ENCODE data around the gene AKAP11. TPM values are rescaled to one million over a fixed set of nuclear protein-coding genes. Genes with fewer than 3 reads are reported as not detected.

The AKAP11 gene
- total and polyA plus RNA-seq, 2 donors (not counting 1 experiment from before 2014, with no cell fraction given): 27.8 to 34.0 TPM

DNA sequence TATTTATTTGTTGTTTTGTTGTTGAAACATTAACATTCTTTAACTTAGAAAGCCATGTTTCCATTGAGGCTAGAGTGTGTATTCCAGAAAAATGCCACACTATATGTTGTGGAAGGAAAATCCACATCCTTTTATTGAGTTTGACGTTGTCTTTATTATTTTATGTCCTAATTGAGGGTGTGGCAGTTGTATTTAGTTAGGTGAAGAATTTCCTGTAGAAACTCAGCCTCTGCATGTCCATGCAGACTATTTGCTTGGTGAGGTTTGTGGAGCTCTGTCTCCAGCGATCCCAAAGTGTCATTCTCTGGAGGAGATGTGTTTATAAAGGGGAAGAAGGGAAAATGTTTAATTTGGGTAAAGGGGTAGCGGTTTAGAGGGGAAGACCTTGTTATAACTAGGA is 46.6 kb downstream of the AKAP11 start:
- Histone ChIP-seq H3K27ac (ENCODE audit: insufficient read depth, low read length) (no peak overlapping the region), H3K4me1 (ENCODE audit: control insufficient read depth, extremely low read depth, insufficient read depth, low read length) (no peaks in the 10 kb centered on the region), H3K4me3 (replicated peaks in 1 of 4; ENCODE audit: control extremely low read depth in 1 of 4, insufficient read depth in 1 of 4, low read depth in 3 of 4, low read length in 4 of 4) (no peak overlapping the region), H4K20me1 (ENCODE audit: control insufficient read depth, extremely low read depth, insufficient read depth, low read length) (no peaks in the 10 kb centered on the region), H3K27me3 (ENCODE audit: control insufficient read depth, insufficient read depth, low read length) (no peaks in the 10 kb centered on the region), H3K79me2 (ENCODE audit: control insufficient read depth, insufficient read depth, low read length) (no peaks in the 10 kb centered on the region), H3K9ac (ENCODE audit: insufficient read depth, low read length) (no peak overlapping the region), H2AFZ (ENCODE audit: low read length) (no peak overlapping the region), H3K9me3 (ENCODE audit: control insufficient read depth, insufficient read depth, low read depth, low read length) (no peaks in the 10 kb centered on the region), H3K4me2 (ENCODE audit: extremely low read depth, insufficient read depth, low read length) (no peak overlapping the region), H3K36me3 (ENCODE audit: control insufficient read depth, insufficient read depth, low read length) (no peaks in the 10 kb centered on the region)
- TF ChIP-seq EZH2 (IDR thresholded peaks at IDR 0.05; ENCODE audit: low read length, missing control alignments): no peak
- TF ChIP-seq, protein P1, sequence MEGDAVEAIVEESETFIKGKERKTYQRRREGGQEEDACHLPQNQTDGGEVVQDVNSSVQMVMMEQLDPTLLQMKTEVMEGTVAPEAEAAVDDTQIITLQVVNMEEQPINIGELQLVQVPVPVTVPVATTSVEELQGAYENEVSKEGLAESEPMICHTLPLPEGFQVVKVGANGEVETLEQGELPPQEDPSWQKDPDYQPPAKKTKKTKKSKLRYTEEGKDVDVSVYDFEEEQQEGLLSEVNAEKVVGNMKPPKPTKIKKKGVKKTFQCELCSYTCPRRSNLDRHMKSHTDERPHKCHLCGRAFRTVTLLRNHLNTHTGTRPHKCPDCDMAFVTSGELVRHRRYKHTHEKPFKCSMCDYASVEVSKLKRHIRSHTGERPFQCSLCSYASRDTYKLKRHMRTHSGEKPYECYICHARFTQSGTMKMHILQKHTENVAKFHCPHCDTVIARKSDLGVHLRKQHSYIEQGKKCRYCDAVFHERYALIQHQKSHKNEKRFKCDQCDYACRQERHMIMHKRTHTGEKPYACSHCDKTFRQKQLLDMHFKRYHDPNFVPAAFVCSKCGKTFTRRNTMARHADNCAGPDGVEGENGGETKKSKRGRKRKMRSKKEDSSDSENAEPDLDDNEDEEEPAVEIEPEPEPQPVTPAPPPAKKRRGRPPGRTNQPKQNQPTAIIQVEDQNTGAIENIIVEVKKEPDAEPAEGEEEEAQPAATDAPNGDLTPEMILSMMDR (conservative IDR thresholded peaks at IDR 0.05 in 1 of 2, IDR thresholded peaks at IDR 0.05 in 1 of 2; ENCODE audit: low read depth in 1 of 2, low read length in 2 of 2): no peak
- no peak for DNase-seq (ENCODE audit: low read depth in 2 of 2)

- Histone ChIP-seq H2AFZ (ENCODE audit: low read length) (no peak overlapping the region), H3K27ac (ENCODE audit: insufficient read depth, low read length) (no peak overlapping the region), H3K9me3 (ENCODE audit: control insufficient read depth, insufficient read depth, low read depth, low read length) (no peaks in the 10 kb centered on the region), H4K20me1 (ENCODE audit: control insufficient read depth, extremely low read depth, insufficient read depth, low read length) (no peaks in the 10 kb centered on the region), H3K36me3 (ENCODE audit: control insufficient read depth, insufficient read depth, low read length) (no peaks in the 10 kb centered on the region), H3K79me2 (ENCODE audit: control insufficient read depth, insufficient read depth, low read length) (no peaks in the 10 kb centered on the region), H3K4me1 (ENCODE audit: control insufficient read depth, extremely low read depth, insufficient read depth, low read length) (no peaks in the 10 kb centered on the region), H3K27me3 (ENCODE audit: control insufficient read depth, insufficient read depth, low read length) (no peaks in the 10 kb centered on the region), H3K4me3 (replicated peaks in 1 of 4; ENCODE audit: control extremely low read depth in 1 of 4, insufficient read depth in 1 of 4, low read depth in 3 of 4, low read length in 4 of 4) (no peak overlapping the region), H3K4me2 (ENCODE audit: extremely low read depth, insufficient read depth, low read length) (no peak overlapping the region), H3K9ac (ENCODE audit: insufficient read depth, low read length) (no peak overlapping the region)
- no peak for DNase-seq (ENCODE audit: low read depth in 2 of 2)
- TF ChIP-seq EZH2 (IDR thresholded peaks at IDR 0.05; ENCODE audit: low read length, missing control alignments): no peak
- TF ChIP-seq, protein P1 (conservative IDR thresholded peaks at IDR 0.05 in 1 of 2, IDR thresholded peaks at IDR 0.05 in 1 of 2; ENCODE audit: low read depth in 1 of 2, low read length in 2 of 2): no peak
Measured at GRCh38 chr13:42320375-42320787, 48.4 kb downstream of the AKAP11 start.

GRCh38 chr13:42322806-42323205 is 50.9 kb downstream of the AKAP11 start:
- no peak overlapping the region for H2AFZ ChIP-seq (ENCODE audit: low read length)
- no peak overlapping the region for H3K27ac ChIP-seq (ENCODE audit: insufficient read depth, low read length)

More at GRCh38 chr13:42322806-42323205, 50.9 kb downstream of the AKAP11 start:
- H3K9ac ChIP-seq (ENCODE audit: insufficient read depth, low read length): no peak overlapping the region
- no peaks in the 10 kb centered on the region for H3K4me1 ChIP-seq (ENCODE audit: control insufficient read depth, extremely low read depth, insufficient read depth, low read length)
- no peaks in the 10 kb centered on the region for H3K79me2 ChIP-seq (ENCODE audit: control insufficient read depth, insufficient read depth, low read length)
- H3K4me2 ChIP-seq (ENCODE audit: extremely low read depth, insufficient read depth, low read length): no peak overlapping the region
- no peak overlapping the region for H3K4me3 ChIP-seq (replicated peaks in 1 of 4; ENCODE audit: control extremely low read depth in 1 of 4, insufficient read depth in 1 of 4, low read depth in 3 of 4, low read length in 4 of 4)
- H3K9me3 ChIP-seq (ENCODE audit: control insufficient read depth, insufficient read depth, low read depth, low read length): no peaks in the 10 kb centered on the region
- no peaks in the 10 kb centered on the region for H3K27me3 ChIP-seq (ENCODE audit: control insufficient read depth, insufficient read depth, low read length)
- H3K36me3 ChIP-seq (ENCODE audit: control insufficient read depth, insufficient read depth, low read length): no peaks in the 10 kb centered on the region
- no peak for TF ChIP-seq EZH2 (IDR thresholded peaks at IDR 0.05; ENCODE audit: low read length, missing control alignments)
- TF ChIP-seq, protein P1 (conservative IDR thresholded peaks at IDR 0.05 in 1 of 2, IDR thresholded peaks at IDR 0.05 in 1 of 2; ENCODE audit: low read depth in 1 of 2, low read length in 2 of 2): no peak
- no peaks in the 10 kb centered on the region for H4K20me1 ChIP-seq (ENCODE audit: control insufficient read depth, extremely low read depth, insufficient read depth, low read length)
- no peak for DNase-seq (ENCODE audit: low read depth in 2 of 2)
